PFSK-1 (cell line): ENCODE data around the gene SLC6A8.

ENCODE experiments used
- FOXP2 ChIP-seq: optimal IDR thresholded peaks from 2 replicates; pipeline ENCODE3; 2011; ENCODE audit warnings: borderline replicate concordance, control low read depth, inconsistent platforms; ENCODE audit not compliant: insufficient read depth; ENCODE audit errors: extremely low read length, extremely low read depth
- POLR2AphosphoS5 ChIP-seq: IDR thresholded peaks from 2 replicates; pipeline ENCODE4 v1.6.1; 2012; ENCODE audit warnings: low read depth, mild to moderate bottlenecking, control low read depth, low read length, moderate library complexity
- SIN3A ChIP-seq: IDR thresholded peaks from 2 replicates; pipeline ENCODE4 v1.6.1; 2012; ENCODE audit warnings: mild to moderate bottlenecking, low read length, moderate library complexity, borderline replicate concordance; ENCODE audit not compliant: insufficient read depth
- TAF1 ChIP-seq: IDR thresholded peaks from 2 replicates; pipeline ENCODE4 v1.6.1; 2012; ENCODE audit warnings: low read length, control low read depth, borderline replicate concordance; ENCODE audit not compliant: insufficient read depth
- TF ChIP-seq, protein P1 (sequence below), 2 experiments: IDR thresholded peaks; 2 replicates each; pipeline versions ENCODE4 v1.6.1 to v1.8.0; 2011 to 2012; ENCODE audit warnings: low read depth in 2 of 2, low read length in 2 of 2, control low read depth in 1 of 2, inconsistent platforms in 1 of 2, mild to moderate bottlenecking in 1 of 2, moderate library complexity in 1 of 2; ENCODE audit not compliant: insufficient read depth in 1 of 2

Gene SLC6A8

GRCh38 chrX:153643431-153644351, 44.0 kb upstream of the SLC6A8 start:
- TF ChIP-seq, protein P1, sequence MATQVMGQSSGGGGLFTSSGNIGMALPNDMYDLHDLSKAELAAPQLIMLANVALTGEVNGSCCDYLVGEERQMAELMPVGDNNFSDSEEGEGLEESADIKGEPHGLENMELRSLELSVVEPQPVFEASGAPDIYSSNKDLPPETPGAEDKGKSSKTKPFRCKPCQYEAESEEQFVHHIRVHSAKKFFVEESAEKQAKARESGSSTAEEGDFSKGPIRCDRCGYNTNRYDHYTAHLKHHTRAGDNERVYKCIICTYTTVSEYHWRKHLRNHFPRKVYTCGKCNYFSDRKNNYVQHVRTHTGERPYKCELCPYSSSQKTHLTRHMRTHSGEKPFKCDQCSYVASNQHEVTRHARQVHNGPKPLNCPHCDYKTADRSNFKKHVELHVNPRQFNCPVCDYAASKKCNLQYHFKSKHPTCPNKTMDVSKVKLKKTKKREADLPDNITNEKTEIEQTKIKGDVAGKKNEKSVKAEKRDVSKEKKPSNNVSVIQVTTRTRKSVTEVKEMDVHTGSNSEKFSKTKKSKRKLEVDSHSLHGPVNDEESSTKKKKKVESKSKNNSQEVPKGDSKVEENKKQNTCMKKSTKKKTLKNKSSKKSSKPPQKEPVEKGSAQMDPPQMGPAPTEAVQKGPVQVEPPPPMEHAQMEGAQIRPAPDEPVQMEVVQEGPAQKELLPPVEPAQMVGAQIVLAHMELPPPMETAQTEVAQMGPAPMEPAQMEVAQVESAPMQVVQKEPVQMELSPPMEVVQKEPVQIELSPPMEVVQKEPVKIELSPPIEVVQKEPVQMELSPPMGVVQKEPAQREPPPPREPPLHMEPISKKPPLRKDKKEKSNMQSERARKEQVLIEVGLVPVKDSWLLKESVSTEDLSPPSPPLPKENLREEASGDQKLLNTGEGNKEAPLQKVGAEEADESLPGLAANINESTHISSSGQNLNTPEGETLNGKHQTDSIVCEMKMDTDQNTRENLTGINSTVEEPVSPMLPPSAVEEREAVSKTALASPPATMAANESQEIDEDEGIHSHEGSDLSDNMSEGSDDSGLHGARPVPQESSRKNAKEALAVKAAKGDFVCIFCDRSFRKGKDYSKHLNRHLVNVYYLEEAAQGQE (IDR thresholded peaks at IDR 0.05; ENCODE audit: insufficient read depth in 1 of 2, low read depth in 2 of 2, low read length in 2 of 2) = no peak
- TF ChIP-seq TAF1 = no peak

GRCh38 chrX:153644356-153645125, 43.2 kb upstream of the SLC6A8 start:
- TF ChIP-seq, protein P1 (IDR thresholded peaks at IDR 0.05; ENCODE audit: insufficient read depth in 1 of 2, low read depth in 2 of 2, low read length in 2 of 2) = no peak
- TF ChIP-seq POLR2AphosphoS5 = no peak
- no peak for TF ChIP-seq SIN3A
- no peak for TF ChIP-seq TAF1
- TF ChIP-seq FOXP2 = no peak

DNA sequence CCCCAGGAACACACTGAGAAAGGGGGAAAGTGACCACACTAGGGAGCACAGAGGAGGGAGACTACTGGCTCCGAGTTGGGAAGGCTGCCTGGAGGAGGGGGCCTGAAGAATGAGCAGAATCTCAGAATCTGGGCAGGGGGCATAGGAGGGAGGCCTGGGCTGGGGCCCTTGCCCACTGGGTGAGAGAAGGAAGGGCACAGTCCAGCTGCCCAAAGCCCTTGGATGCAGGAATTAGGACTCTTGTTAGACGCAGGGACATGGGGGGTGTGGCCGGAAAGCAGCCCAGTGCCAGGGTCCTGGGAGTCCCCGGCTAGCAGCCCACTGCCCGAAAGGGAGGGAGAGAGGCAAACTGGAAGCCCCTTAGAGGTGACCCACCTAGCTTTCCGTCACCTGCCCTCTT, 42.6 kb upstream of the SLC6A8 start:
- TF ChIP-seq TAF1 (no peak), POLR2AphosphoS5 (no peak), SIN3A (no peak), FOXP2 (no peak)
- TF ChIP-seq, protein P1 (IDR thresholded peaks at IDR 0.05; ENCODE audit: insufficient read depth in 1 of 2, low read depth in 2 of 2, low read length in 2 of 2) = no peak

DNA sequence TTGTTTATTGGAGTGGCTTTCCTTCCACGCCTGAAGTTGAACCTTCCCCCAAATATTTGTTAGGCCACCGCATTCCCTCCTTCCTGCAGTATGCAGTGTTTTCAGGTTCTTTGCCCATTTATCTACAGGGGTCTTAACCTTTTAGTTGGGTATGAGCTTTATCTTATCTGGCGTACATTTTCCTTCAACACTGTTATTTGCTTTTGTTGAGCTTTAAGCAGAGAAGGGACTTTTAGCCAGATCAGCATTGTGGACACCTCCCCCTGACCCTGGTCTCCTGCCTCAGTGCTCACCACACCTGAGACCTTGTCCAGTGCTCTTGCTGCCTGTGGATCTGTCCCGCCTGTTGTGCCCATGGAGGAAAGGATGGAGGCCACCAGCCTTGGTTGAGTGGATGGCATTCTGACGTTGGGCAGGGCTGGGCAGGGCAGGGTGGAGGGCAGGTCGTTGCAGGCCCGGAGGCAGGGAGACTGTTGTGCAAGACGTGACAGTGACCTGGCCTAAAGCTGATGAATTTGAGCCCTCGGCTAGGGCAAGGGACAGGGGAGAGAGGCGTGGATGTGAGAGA, 41.7 kb upstream of the SLC6A8 start:
- TF ChIP-seq POLR2AphosphoS5 (no peak), FOXP2 (no peak), TAF1 (no peak), SIN3A (no peak)
- TF ChIP-seq, protein P1 (IDR thresholded peaks at IDR 0.05; ENCODE audit: insufficient read depth in 1 of 2, low read depth in 2 of 2, low read length in 2 of 2) = no peak
